Putamen (tissue), 1 donor: ENCODE measurements around the gene CFAP299.

Experiments used
- DNase-seq: peaks from one replicate; pipeline ENCODE4 v3.0.0-alpha.2; 2016; ENCODE audit warnings: low spot score

CFAP299 gene

DNA sequence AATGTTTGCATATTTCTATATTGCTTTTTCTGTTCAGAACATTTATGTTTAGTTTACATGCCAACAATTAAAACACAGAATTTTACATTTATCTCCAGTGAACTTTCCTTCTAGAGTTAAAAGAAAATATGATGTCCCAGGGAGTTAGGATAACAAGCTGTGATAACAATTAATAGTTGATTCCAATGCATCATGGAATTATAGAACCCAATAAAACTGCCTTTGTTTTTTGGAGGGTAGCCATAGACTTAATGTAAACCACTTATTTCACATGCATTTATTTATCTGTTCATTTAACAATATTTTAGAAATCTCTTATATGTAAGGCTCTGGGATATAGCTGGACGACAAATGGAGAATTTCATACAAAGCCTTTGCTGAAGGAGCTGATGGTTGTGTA lies 180.0 kb downstream of the CFAP299 start:
- DNase-seq: no peak

DNA sequence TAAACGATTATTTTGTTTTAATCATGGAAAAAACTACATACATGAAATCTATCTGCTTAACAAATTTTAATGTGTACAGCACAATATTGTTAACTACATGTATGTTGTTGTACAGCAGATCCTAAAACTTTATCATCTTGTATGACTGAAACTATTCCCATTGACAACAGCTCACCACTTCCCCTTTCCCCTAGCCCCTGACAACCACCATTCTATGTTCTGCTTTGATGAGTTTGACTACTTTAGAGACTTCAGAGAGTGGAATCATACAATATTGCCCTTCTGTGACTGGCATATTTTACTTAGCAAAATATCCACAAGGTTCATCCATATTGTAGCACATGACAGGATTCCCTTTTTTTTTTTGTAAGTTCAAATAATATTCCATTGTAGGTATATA lies 185.9 kb downstream of the CFAP299 start:
- no peak for DNase-seq

DNA sequence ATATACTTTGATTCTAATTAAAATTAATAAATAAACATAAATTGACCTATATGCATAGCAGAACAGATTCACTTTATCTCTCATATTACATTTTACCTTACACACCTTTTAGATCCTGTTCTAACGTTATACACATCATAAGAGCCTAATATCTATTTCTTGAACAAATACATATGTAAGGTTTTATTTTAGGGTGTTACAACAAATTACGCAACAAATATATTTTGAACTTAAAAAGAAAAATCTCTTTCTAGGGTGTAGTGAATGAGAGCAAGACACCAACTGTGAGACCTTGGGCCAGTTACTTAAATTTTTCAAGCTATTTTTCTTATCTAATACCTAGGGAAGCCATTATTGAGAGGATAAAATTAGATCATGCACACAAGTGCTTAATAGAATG lies 191.2 kb downstream of the CFAP299 start:
- no peak for DNase-seq

DNA sequence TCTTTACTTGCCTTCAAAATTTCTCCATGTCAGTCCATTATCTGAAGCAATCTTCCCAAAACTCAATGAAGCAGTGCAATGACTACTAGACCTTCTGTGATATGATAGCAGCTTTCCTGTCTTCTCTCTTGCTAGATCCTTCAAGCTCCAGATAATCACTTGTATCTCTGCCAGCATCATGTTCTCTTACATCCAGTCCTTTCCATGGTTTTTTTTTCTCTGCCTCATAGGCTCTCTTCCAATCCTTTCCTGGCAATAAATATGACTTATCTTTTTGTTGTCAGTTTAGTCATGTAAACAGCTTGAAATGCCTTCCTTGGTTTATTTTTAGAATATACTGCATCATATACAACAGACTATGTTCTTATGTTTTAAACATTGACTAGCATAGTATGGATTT lies 193.5 kb downstream of the CFAP299 start:
- DNase-seq: no peak

DNA sequence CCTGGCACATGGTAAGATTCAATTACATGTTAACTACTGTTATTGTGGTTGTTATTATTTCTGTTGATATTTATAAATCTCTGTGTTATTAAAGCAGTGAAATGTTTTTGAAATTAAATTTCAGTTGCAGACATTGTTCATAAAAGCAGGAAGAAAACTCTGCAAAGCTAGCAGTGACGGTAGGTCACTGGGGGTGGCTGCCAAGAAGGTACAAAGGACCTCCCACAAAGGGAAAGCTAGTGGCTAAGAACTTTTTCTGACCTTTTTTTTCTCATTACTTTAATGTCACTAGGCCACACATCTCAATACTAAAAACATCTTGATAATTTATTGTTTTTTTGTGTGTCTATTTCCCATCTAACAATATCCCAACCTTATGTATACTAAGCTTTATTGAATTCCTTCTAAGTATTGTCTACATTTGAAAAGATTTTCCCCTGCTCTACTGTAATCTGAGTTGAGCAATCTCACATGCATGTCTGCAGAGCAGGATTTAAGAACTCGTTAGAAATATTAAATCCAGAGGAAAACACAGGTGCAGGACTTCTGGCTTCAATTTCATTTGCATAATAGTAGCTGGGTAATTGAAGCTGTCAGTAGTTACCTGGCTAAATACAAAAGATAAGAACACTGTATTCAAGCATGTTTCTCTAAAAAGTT lies 197.3 kb downstream of the CFAP299 start:
- no peak for DNase-seq

DNA sequence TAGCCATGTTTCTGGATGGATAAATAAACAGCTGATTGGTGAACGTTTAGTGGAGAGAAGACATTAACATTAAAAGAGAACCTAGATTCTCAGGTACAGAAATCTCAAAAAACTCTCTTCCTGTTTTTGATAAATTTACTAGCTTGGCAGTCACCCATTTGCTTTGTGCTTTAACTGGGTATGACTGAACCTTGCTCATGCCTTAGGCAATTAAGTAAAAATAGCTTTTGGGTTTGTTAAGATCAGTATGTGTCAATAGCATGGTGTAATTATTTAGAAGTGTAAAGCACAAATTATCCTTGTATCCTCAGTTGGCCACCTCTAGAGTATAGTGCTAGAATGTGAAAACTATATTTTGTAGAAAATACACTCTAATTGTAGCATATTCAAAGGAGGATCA lies 200.0 kb downstream of the CFAP299 start:
- DNase-seq: no peak

DNA sequence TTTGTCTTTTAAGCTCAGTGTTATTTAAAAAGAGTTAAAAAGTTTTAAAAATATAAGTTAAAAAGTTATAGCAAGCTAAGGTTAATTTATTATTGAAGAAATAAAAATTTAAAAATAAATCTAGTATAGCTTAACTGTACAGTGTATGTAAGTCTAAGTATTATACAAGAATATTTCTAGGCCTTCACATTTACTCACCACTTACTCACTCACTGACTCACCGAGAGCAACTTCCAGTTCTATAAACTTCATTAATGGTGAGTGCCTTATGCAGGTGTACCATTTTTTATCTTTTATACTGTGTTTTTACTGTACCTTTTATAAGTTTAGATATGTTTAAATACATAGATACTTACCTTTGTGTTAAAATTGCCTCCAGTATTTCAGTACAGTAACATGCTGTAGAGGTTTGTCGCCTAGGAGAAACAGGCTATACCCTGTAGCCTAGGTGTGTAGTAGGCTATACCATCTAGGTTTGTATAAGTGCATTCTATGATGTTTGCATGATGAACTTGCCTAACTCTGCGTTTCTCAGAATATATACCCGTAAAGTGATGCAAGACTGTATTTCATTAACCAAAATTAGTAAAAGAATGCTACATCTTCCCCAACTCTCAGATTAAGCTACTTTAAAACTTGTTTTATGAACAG lies 202.9 kb downstream of the CFAP299 start:
- DNase-seq: no peak

DNA sequence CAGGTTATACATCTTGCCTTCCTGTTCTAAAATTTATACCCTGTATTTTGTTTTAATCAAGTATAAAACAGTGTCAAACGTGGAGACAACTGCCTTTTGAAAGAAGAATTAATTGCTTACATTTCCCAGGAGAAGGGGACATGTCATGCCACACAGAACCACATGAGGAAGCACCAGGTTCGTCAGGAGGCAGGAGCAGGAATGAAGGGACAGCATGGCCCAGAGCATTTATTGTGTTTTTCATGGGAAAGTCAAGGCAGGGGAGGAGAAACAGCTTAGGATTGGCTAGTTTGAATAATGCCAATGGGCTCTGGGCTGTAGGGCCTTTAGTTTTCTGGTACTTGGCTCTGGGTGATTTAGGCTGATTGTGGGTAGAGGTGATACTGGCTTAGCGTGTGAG lies 203.7 kb downstream of the CFAP299 start:
- no peak for DNase-seq

DNA sequence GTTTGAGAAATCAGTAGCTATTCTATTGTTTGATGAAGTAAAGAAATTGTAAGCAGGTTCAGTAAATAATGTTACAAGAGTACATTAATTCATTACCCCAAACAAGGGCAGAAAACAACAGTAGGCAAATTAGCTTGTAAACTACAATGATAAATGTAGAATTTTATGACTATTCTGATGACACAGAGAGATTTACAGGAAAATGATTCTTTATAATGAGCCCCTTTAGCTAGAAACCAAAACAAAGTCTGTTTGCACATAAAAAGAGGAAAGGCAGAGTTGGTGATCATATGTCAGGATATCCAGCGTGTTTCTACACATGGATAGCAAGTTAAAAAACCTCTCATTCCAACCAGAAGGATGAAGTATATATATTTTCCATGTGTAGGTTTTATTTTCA lies 204.8 kb downstream of the CFAP299 start:
- no peak for DNase-seq

DNA sequence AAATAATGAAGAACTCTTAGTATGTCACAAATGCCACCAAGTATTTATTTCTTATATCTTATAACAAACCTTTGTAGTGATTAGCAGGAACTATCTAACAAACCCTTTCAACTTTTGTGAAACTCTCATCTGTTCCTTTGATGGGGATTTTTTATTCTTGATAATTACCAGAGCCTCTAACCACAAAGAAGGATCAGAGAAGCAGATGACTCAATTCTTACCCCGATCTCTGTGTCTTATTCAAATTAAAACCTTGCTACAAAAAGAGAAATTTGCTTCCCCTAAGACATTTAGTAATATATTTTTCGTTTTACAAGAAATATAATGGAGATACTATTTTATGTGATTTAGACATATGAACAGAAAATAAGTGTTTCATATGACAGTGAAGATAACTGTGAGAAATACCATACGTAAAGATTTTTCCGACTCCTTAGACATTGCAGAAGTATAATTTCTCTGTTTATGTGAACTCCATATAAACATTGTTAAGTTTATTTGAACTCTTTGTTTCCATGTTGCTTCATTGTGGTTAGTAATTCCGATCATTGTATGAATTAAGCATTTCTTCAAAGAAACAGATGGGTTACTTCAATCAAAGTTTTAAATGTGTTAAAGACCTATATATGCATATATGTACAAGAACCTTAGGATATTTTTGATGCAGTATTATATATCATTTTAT lies 205.4 kb downstream of the CFAP299 start:
- DNase-seq: no peak

DNA sequence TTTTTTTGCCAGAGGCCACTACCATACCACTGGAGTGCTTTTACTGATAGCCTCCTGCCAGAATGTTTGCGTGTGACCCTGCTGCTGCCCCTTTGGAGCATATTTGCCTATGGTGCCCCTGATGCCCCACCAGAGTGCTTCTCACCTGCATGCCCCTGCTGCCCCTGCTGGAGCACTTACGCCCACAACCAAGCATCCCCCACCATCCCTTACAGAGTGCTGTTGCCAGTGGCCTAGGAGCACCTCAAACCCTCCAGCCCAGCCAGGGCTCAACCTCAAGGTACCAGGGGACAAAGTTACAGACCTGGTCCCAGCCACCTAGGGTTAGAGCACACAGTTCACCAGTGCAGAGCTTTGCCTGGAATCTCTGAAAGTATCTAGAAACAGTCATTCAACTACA lies 207.2 kb downstream of the CFAP299 start:
- DNase-seq: no peak

DNA sequence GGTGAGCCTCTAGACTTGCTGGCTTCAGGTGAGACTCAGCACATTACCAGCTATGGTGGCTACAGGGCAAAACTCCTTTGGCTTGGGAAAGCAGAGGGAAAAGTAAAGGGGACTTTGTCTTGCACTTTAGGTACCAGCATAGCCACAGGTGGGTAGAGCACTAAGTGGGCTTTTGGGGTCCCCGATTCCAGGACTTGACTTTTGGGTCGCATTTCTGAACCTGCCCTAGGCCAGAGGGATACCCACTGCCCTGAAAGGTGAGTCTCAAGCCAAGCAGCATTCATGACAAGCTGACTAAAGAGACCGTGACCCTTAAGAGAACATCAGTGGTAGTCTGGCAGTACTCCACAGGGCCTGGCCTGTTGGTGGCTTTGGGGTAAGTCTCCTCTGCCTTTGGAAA lies 224.8 kb downstream of the CFAP299 start:
- no peak for DNase-seq

DNA sequence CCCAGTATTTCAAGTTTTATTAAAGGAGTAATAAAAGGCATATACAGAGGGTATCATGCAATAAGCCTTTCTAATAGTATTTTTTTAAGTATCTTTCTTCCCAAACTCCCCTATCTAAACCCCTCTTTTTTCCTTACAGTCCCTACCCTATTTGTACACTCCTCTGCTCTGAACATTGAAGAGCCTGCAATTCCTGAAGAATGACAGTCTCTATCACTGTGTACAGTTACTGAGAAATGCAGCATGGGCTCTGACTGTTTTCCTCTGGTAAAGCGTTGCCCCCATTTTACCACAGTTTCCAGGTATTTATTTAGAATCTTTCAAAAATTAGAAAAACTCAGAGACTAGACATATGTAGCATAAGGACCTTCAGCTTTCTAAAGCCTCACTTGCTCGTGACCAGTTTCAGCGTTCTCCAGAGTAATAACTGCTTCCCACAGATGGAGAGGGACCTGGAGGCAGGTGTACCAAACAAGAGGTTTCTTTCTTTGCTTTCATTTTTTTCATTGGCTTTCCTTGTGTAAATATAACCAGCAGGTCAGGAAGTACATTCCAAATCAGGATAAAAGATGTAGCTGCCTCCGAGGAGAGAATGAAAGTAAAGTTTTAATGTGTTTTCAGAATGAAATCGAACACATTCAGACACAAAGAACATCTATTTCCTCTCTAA lies 230.8 kb downstream of the CFAP299 start:
- DNase-seq: no peak

DNA sequence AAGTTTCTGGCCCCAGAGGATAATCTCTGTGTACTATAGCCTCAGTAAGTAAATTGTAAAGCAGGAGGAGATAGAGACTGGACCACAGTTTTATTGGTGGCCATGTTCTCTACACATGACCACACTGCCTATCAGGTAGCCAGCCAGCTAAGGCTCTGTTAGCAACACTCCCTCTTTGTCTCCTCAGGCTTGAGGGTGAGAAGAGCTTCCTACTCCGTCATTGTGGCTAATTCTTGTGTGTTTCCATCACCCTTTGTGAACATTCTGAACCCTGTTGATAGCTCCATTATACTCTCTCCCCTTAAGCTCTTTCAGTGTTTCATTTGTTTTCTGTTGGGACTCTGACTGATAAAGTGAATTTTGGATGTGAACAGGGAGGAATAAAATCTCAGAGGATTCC lies 233.4 kb downstream of the CFAP299 start:
- no peak for DNase-seq

DNA sequence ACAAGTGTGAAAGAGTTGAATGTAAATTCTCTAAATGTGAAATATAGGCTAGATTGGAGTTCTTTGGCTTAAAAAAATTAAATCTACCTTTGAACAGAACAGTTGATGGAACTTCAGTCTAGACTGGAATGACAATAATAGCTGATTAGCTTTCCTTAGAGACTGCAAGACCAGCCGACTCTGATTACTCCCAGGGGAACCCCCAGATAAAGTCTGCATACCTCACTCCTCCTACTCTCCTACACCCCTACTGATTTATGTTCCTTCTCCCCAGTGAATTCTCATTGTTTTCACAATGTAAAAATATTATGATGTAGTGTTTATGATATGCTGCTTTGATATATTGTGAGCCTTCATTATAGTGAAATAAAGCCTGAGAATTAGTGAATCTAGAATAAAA lies 241.3 kb downstream of the CFAP299 start:
- no peak for DNase-seq

DNA sequence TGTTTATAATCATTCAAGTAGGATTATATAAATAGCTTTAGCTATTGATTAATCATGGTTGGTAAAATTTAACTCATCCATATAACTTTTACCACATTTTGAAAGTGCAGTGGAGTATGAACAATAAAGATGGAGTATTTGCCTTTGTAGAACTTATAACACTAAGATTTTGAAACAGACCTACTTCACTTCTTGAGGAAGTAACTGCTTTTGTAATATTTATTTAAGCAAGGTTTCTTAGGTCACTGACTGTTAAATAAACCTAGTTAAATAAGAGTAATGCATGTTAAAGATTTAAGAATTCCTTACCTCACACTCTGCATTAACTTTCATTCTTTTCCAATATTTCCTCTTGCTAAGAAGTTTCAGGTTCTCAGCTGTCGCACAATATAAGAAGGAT lies 242.5 kb downstream of the CFAP299 start:
- no peak for DNase-seq

DNA sequence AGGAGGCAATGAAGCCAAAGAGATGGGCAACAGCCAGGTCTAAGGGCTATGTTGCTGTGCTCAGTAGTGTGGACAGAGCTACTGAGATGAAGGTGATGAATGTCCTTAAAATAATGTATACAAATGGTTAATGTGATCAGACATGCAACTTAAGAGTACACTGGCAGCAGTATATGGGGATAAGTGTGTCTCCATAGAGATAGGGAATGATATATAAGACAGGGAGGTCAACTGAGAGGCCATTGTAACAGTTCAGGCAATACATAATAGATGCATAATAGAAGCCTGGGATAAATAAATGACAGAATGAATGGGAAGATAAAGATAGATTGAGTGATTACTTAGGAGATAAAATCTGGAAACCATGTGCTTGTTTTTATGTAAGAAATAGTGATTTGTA lies 250.0 kb downstream of the CFAP299 start:
- DNase-seq: no peak

DNA sequence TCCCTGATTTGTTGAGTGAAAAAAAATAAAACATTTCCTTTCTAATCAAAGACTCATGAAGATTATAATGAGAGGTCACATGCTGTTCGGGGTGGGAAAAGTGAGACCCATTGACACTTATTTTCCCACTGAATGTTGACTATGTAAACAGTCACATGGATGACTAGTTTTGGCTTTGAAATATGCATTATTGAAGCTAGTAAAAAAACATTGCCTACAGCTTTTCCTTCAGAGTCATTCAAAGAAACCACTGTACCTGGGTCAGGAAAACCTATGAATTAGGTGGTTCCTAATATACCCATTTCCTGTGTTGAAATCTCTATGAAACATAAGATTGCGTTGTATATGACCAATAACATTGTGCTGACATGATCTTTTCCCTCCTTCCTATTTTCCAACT lies 251.2 kb downstream of the CFAP299 start:
- no peak for DNase-seq

DNA sequence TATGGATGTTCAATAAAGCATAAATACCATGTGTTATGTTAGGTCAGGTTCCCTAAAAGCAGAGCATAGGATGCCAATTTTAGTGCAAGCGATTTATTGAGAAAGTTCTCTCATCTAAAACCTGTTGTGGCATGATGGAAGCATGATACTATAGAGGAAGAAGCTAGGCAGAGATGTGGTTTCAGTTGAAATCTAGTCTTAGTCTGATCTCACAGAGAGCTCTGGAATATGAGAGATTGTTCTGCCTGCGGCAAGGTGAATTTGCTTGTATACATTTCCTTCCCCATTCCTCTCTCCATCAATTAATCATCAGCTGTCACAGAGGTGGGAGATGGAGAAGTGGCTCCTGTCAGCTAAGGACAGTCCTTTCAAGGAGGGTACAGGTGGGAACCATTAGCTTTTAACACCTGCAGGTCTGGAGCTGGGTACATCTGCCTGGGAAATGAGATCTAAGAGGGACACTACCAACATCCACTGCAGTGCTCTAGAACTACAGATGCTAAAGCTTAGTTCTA lies 252.4 kb downstream of the CFAP299 start:
- DNase-seq: no peak

DNA sequence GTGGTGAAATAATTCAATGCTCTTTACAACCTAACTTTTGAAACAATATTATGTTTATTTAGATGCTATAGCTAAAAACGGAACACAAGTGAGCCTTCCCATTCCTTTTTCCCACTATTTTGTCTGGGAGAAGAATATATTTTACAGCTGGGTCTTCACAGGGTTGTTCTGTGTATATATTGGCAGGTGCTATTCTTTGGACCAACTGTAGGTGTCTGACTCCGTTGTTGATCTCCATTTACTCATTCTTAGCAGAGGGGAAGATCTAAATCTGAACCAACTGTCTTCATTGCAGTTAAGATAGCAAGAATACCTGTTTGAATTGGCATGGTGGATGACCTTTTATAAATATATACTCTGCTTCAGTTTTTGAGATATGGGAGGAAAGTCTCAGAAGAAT lies 257.4 kb downstream of the CFAP299 start:
- no peak for DNase-seq

DNA sequence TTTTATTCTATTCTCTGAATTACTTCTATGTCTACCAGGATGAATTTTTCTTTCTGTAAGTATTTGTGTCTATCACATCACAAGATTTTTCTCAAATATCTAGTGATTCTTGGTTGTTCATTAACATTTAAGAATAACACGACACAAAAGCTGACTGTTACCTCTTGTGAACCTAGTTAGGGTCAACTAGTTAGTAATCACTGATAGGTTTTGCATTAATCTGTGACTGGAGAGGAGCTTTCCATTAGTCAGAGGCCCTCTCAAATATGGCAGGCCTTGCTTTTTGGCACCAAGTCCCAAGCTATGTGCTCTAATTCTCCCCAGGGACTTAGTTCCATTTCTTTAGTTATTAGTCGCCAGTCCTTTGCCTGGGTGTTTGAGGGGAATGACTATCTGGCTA lies 259.2 kb downstream of the CFAP299 start:
- DNase-seq: no peak

DNA sequence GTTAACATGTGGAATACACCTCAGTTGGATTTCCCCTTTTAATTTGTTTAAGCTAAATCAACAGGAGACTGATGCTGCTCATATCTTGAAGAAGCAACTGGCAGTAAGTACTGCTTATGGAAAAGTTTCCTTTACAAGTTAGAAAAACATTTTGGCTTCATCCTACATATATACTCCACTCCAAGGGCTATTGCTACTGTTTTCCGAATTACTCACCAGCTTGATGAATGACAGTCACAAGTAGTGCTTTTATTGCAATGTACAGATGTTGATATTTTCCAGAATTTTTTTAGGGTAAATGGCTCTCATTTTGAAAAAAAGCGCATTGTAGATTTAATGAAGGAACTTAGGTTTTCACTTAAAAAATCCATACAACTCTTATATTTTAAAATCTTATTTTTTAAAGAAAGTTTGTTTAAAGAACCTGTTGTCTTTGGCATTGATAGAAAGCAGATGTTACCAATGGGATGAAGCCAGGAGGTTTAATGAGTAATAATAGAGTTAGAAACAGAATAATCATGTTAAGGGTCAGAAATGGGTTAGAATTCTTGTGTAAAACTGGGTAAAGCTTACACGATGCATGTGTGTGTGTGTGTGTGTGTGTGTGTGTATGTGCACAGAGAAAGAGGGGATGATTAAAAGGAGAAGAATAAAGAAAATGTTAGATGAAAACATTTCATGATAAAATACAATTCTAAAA lies 272.9 kb downstream of the CFAP299 start:
- no peak for DNase-seq
